Vagina (tissue), 2 donors: ENCODE results near the gene OR52N1.

Source experiments
- CTCF ChIP-seq, 3 experiments: fragments of 450-650 bp in 2 of 3; fragments of 200-600 bp in 1 of 3; sonication (generic) in 1 of 3; IDR thresholded peaks; one replicate each; pipeline ENCODE4 v1.5.1; 2017 to 2019; ENCODE audit warnings: antibody characterized with exemption in 3 of 3, mild to moderate bottlenecking in 2 of 3, moderate library complexity in 2 of 3
- POLR2A ChIP-seq, 2 donors: fragments of 450-650 bp; IDR thresholded peaks; one replicate each; pipeline ENCODE4 v1.6.1; 2017; ENCODE audit warnings: antibody characterized with exemption in 2 of 2, mild to moderate bottlenecking in 2 of 2, moderate library complexity in 2 of 2

GRCh38 chr11:5803982-5804381, 12.9 kb upstream of the OR52N1 start:
- TF ChIP-seq CTCF (IDR thresholded peaks at IDR 0.05): no peak
- TF ChIP-seq POLR2A (IDR thresholded peaks at IDR 0.05): no peak
